ENCODE measurements around the gene NUP85. TPM values are rescaled to one million over a fixed set of nuclear protein-coding genes. Genes with fewer than 3 reads are reported as not detected.

Gene NUP85
- total and polyA plus RNA-seq, 4 donors: 15.2 to 36.3 (median 29.5) TPM

GRCh38 chr17:75237100-75238014 lies 31.9 kb downstream of the NUP85 start:
- WGBS: 80% methylated on average over 12 of the region's 12 CpGs
- no peak for DNase-seq (ENCODE audit: low spot score)
- Histone ChIP-seq H3K4me1 (ENCODE audit: control insufficient read depth in 4 of 4, insufficient read depth in 4 of 4, low read length in 3 of 4) (peaks cover 0 to 7% (median 3%) of the 10 kb centered on the region in 4 donors), H3K4me3 (ENCODE audit: low read depth in 1 of 3, low read length in 3 of 3) (no peak overlapping the region), H3K27ac (ENCODE audit: low read depth in 1 of 2, low read length in 2 of 2) (no peak overlapping the region), H3K9me3 (ENCODE audit: control insufficient read depth in 4 of 4, low read length in 3 of 4) (no peaks in the 10 kb centered on the region), H3K36me3 (ENCODE audit: control insufficient read depth in 4 of 4, insufficient read depth in 3 of 4, low read depth in 1 of 4, low read length in 3 of 4) (peaks cover 20 to 75% (median 50%) of the 10 kb centered on the region in 4 donors), H3K9ac (ENCODE audit: low read depth in 1 of 2, low read length in 2 of 2) (no peak overlapping the region), H3K27me3 (ENCODE audit: control insufficient read depth in 4 of 4, insufficient read depth in 4 of 4, low read length in 3 of 4) (no peaks in the 10 kb centered on the region)
- TF ChIP-seq HNF4A (conservative IDR thresholded peaks at IDR 0.05) (no peak), FOXA1 (IDR thresholded peaks at IDR 0.05) (no peak), FOXA2 (IDR thresholded peaks at IDR 0.05) (no peak), MAX (IDR thresholded peaks at IDR 0.05) (no peak), EGR1 (IDR thresholded peaks at IDR 0.05; ENCODE audit: low read depth in 2 of 2) (no peak), HNF4G (IDR thresholded peaks at IDR 0.05) (no peak), GABPA (IDR thresholded peaks at IDR 0.05 in 1 of 2, conservative IDR thresholded peaks at IDR 0.05 in 1 of 2) (no peak), YY1 (IDR thresholded peaks at IDR 0.05) (no peak), RXRA (IDR thresholded peaks at IDR 0.05) (no peak), NR2F2 (IDR thresholded peaks at IDR 0.05) (no peak), JUND (IDR thresholded peaks at IDR 0.05) (no peak), RAD21 (IDR thresholded peaks at IDR 0.05) (no peak), CTCF (IDR thresholded peaks at IDR 0.05; ENCODE audit: low read depth, low read length, missing input control) (no peak), TAF1 (conservative IDR thresholded peaks at IDR 0.05) (no peak), SP1 (IDR thresholded peaks at IDR 0.05) (no peak)
- TF ChIP-seq, protein P1, sequence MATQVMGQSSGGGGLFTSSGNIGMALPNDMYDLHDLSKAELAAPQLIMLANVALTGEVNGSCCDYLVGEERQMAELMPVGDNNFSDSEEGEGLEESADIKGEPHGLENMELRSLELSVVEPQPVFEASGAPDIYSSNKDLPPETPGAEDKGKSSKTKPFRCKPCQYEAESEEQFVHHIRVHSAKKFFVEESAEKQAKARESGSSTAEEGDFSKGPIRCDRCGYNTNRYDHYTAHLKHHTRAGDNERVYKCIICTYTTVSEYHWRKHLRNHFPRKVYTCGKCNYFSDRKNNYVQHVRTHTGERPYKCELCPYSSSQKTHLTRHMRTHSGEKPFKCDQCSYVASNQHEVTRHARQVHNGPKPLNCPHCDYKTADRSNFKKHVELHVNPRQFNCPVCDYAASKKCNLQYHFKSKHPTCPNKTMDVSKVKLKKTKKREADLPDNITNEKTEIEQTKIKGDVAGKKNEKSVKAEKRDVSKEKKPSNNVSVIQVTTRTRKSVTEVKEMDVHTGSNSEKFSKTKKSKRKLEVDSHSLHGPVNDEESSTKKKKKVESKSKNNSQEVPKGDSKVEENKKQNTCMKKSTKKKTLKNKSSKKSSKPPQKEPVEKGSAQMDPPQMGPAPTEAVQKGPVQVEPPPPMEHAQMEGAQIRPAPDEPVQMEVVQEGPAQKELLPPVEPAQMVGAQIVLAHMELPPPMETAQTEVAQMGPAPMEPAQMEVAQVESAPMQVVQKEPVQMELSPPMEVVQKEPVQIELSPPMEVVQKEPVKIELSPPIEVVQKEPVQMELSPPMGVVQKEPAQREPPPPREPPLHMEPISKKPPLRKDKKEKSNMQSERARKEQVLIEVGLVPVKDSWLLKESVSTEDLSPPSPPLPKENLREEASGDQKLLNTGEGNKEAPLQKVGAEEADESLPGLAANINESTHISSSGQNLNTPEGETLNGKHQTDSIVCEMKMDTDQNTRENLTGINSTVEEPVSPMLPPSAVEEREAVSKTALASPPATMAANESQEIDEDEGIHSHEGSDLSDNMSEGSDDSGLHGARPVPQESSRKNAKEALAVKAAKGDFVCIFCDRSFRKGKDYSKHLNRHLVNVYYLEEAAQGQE (IDR thresholded peaks at IDR 0.05): no peak
- TF ChIP-seq, protein P2, sequence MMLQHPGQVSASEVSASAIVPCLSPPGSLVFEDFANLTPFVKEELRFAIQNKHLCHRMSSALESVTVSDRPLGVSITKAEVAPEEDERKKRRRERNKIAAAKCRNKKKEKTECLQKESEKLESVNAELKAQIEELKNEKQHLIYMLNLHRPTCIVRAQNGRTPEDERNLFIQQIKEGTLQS (IDR thresholded peaks at IDR 0.05): no peak
- TF ChIP-seq, protein P3, sequence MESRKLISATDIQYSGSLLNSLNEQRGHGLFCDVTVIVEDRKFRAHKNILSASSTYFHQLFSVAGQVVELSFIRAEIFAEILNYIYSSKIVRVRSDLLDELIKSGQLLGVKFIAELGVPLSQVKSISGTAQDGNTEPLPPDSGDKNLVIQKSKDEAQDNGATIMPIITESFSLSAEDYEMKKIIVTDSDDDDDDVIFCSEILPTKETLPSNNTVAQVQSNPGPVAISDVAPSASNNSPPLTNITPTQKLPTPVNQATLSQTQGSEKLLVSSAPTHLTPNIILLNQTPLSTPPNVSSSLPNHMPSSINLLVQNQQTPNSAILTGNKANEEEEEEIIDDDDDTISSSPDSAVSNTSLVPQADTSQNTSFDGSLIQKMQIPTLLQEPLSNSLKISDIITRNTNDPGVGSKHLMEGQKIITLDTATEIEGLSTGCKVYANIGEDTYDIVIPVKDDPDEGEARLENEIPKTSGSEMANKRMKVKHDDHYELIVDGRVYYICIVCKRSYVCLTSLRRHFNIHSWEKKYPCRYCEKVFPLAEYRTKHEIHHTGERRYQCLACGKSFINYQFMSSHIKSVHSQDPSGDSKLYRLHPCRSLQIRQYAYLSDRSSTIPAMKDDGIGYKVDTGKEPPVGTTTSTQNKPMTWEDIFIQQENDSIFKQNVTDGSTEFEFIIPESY (IDR thresholded peaks at IDR 0.05): no peak

Data from liver (tissue), 9 donors.